HG03439 (cell line): ENCODE measurements around the gene FKBP9.
"Not testable (repeated sequence)": the region's sequence is repeated elsewhere in the genome, so short reads cannot be mapped to it uniquely, and the experiment has no call there.

Experiments
- ATAC-seq: cut with Tn5 transposase; IDR thresholded peaks from one replicate; pipeline ENCODE4 v1.9.1; 2021; ENCODE audit warnings: mild to moderate bottlenecking, moderate library complexity; ENCODE audit not compliant: unreplicated experiment

Gene FKBP9

DNA sequence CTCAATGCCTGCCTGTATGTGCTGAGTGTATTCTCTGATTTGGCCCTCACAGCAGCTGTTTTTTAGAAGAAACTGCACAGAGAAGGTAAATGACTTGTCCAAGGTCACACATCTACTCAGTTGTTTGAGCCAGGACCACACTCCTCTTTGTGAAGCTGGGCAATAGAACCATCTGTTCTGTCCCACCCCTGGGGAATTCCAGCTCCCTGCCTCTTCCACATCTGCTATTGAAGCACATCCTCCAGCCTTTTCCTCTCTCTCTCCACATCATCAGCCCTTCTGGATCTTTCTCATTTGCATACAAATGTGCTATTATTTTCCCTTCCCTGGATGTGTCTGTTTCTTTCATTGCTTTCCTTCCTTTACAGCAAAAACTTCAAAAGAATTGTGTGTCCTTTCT lies 45.9 kb downstream of the FKBP9 start:
- ATAC-seq = not testable (repeated sequence)

DNA sequence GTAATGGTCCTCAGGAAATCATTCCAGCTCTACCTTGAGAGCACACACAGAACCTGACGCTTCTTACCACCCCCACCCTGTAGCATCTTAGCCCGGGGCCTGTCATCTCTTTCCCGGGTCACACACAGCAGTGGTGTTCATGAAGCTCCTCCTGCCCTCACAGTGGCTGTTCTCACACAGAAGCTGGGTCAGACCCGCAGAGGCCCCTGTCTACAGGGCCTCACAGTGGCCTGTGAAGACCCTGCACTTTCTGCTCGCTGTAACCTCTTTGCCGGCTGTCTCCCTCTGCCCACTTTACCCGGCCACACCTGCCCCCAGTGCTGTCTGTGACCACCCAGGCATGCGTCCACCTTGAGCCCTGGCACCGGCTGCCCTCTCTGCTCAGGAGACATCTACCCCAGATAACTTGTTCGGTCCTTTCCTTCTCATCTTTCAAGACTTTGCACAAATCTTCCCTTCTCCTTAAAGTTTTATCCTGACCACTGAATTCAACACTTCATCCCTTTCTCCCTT lies 46.9 kb downstream of the FKBP9 start:
- not testable (repeated sequence) for ATAC-seq

GRCh38 chr7:33005193-33005592 lies 48.0 kb downstream of the FKBP9 start:
- ATAC-seq = not testable (repeated sequence)

DNA sequence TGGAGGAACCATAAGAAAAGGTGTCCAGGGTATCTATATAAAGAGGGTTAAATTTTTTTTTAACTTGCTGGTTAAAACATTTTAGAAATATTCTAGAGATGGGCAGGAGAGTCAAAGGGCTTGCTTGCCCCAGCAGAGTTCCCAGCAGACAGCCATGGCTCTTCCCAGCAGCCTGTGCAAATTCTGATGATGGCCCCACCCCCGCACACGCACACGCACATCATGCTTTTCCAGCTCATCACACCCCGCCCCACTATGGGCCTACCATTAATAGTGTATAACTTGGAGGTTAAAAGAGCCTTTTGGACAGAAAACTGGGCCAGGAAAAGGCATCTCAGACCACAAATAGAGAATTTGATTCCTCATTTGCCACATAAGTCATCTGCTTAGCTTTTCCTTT lies 48.5 kb downstream of the FKBP9 start:
- ATAC-seq = not testable (repeated sequence)

DNA sequence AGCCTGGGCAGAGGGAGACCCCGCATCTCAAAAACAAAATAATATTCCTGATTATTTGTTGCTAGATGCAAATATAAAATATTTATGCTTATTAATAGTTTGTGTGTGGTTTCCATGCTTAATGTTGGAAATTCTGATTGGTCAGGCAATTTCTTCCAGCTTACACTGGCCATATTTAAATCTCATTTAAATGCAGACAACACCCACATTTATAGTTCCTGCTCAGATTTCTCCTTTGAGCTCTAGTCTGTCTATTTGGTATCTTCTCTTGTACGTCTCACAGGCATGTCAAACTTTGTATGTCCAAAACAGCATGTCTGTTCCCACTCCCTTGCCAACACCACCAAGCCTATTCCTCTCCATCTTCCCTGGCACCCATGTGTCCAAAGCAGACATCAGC lies 52.5 kb downstream of the FKBP9 start:
- ATAC-seq = no peak

DNA sequence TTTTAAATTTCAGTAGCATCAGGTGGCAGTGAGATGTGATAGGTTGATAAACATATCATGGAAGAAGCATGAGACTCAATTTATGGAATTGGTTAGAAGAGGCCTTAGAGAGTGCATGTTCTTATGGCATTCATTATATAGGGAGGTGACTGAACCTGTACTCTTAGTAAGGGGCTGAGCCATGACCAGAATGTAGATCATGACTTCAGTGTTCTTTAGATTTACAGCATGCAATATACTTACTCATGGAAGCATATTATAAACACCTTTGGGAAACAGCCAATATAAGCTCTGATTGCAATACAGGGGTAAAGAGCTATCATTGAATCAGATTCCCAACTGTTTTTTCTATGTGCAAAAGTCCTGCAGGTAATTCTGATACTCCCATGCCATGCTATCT lies 55.1 kb downstream of the FKBP9 start:
- ATAC-seq = no peak

GRCh38 chr7:33024189-33024757 lies 67.0 kb downstream of the FKBP9 start:
- no peak for ATAC-seq

DNA sequence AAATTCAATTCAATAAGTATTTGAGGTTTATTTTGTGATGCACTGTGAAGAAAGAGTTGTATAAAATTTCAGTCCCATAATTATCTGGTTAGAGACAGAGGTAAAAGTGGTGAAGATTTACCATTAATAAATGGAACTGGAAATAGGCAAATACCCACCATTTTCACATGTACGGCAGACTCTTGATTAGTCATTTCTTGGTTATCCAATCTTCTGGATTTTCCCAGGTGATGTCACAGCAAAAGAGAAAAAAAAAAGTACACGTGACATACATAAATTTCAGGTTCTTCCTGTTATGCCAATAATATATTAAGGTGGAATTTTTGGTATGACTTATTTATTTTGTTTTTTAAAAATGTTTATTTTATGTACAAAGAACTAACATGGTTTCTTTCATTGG lies 78.5 kb downstream of the FKBP9 start:
- ATAC-seq = no peak

DNA sequence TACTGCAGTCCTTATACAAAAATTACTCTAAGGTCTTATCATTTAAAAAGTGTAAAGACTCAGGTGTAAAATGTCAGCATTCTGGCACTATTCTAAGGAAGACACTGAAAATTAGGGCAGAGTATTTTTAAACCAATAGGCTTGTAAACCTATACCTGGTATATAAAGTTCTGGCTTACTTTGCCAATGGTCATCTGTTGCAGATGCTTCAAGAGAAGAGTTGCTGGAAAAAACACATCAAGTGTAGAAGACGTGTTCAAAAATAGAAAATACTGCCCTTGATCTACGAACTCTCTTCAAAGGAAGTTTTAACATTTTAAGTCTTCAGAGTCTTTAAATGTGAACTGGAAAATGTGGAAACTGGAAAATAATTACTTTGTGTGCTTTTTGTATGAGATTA lies 81.4 kb downstream of the FKBP9 start:
- no peak for ATAC-seq

DNA sequence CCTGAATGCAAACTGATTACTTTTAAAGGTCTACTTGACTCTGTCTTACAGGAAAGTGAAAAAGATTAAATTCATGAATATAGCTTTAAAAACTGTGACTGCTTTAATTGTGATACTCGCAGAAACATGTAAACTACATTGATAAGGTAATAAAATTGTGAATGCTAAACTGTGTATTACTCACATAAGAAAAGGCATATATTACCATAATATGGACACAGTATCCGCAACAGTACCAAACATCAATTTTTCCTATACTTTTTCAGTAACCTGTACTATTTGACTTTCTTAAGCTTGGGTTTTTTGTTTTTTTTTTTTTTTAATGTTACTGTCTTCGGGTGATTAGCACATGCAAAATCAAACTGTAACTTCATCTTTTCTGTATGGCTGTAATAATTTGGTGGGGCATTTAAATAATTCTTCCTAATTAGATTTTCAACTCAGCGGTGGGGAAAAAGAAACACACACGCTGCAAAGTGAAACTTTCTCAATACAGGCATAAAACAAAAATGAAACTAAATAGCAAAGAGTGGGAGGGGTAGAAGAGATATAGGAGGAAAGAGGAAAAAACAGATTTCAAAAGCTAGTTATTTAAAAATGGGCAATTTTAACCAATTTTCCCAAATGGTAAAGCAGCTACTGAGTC lies 82.1 kb downstream of the FKBP9 start:
- ATAC-seq = no peak

GRCh38 chr7:33039903-33040292 lies 82.7 kb downstream of the FKBP9 start:
- no peak for ATAC-seq

DNA sequence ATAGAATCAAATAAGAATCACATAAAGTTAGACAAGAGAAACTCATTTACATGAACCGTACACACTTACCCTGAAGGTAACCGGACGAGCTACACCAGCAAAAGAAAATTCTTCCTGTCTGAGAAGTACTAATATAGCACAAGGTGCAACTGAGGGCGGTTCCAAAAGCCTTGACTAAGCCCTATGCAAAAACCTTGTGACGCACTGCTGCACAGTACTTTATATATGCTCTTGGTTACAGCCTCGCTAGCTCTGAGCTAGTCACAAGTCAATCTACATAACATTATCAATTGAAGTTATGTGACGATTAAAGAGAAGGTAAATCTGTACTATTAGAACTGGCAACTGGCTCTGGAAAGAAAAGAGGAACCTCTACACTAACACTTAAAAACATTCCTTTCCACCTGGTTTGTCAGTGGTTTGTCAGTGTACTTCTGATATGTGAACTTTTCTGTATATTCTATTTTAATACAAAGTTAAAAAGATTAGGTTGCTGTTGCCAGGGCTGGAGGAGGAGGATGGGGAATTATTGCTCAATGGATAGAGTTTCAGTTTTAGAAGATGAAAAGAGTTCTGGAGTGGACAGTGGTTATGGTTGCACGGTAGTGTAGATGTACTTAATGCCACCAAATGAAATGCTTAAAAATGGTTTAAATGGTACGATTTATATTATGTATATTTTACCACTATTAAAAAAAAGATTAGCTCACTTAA lies 83.7 kb downstream of the FKBP9 start:
- ATAC-seq = peak; percentile 91

GRCh38 chr7:33041631-33042428 lies 84.6 kb downstream of the FKBP9 start:
- ATAC-seq = no peak

GRCh38 chr7:33043501-33044400 lies 86.5 kb downstream of the FKBP9 start:
- no peak for ATAC-seq

DNA sequence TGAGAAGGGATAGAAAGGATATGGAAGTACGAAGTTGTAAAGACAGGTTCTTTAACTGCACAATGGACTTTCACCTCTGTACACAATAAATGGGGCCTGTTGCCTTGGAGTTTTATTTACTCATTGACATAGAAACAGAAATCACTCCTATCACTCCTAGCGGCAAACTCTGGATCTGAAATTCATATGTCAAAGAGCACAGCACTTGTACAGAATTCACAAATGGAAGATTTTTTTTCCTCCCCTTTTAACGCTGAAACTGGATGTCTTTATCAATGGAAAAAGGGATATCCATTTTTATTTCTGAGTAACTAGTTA lies 87.1 kb downstream of the FKBP9 start:
- no peak for ATAC-seq

DNA sequence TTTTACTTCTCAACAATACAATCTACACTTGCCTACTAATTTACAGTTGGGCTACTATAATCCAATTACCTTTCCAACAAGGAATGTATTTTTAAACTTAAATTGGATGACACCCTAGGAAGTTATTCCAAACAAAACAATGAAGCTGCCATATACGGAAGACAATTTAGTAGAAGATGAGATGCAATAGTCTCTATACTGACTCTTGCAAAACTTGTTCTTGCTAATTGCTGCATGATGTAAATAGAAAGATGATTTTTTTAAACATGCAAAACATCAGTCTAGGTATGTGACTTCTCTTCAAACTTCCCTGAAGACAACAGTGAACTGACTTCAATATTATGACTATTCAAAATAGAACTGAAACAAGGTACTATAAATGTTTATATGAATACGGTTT lies 87.7 kb downstream of the FKBP9 start:
- ATAC-seq = no peak

DNA sequence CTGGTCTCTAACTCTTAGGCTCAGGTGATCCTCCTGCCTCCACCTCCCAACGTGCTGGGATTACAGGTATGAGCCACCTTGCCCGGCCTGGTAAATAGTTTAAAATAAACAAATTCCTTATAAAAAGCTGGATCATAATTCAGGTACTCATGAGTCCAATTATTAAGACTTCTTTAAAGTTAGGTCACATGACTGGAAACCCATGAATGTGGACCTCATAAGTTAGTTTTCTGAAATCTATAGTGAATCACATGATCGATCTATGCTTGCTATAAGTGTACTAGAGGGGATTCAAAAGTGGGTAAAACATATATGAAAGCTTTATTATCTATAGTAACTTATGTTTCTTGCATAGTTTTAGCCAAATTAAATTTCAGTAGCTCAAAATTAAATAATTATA lies 91.0 kb downstream of the FKBP9 start:
- no peak for ATAC-seq

- no peak for ATAC-seq
These were observed 91.5 kb downstream of the FKBP9 start for GRCh38 chr7:33048704-33049103.

DNA sequence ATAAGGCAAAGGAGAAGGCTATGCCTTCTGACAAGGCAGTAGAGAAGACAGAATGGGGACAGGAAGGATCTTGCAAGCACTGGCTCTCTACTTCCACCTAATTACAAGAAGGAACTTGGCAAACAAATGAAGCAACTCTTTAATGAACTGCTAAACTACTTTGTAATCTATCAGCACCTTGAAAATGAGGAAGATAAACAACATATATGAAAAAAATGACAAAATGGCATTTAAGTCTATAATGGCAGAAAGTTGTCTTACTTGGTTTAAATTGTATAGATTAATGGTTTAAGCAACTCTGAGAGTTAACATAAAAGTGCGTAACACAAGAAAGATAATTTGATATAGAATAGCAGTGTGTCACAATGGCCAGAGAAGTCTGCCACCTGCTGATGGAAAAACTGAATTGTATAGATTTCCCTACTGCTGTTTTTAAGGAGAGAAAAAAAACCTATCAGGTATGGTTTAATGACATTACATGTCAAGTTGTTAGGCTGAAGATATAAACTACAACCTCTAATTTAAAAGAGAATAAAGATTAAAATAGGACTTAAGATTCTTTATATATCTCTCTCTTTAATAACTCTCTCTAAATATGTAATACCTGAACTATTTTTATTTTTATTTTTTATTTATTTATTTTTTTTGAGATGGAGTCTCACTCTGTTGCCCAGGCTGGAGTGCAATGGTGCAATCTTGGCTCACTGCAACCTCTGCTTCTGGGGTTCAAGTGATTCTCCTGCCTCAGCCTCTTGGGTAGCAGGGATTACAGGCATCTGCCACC lies 93.5 kb downstream of the FKBP9 start:
- ATAC-seq = peak; percentile 53

DNA sequence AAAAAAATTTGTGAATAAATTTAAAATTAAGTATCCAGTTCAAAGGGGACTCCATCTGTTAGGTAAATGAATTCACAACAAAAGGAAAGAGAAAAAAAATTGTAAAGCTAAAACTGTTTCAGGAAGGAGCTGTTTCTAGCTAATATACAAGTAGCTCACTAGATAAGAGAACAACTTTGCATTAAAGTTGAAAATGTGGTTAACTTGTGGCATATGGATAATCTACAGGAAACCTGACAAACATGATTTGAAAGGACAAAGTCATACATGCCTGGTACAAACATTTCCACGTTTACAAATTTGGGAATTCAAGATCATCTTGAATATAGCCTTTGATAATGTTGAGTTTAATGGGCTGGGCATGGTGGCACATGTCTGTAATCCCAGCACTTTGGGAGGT lies 96.5 kb downstream of the FKBP9 start:
- no peak for ATAC-seq
